Measurements from ENCODE around the gene CGN. TPM values are rescaled to one million over a fixed set of nuclear protein-coding genes. Genes with fewer than 3 reads are reported as not detected.

CGN gene
- total RNA-seq, 2 experiments from 2014 or later: 1.7 to 1.9 TPM

- Mint-ChIP-seq H3K4me1 (ENCODE audit: low read depth) (no peaks in the 10 kb centered on the region), H3K9me3 (no peaks in the 10 kb centered on the region), H3K4me3 (no peak overlapping the region), H3K27ac (no peak overlapping the region), H3K27me3 (no peaks in the 10 kb centered on the region), H3K36me3 (ENCODE audit: low read depth) (no peaks in the 10 kb centered on the region)
- ATAC-seq (no peak), DNase-seq (no peak)
- ChIA-PET POLR2A (no interaction called here), CTCF (no interaction called here)
- TF ChIP-seq CTCF (IDR thresholded peaks at IDR 0.05): no peak
- intact Hi-C loops (cut with micrococcal nuclease): loop anchor here (10.0 kb wide), 1 partner anchor 103 kb away; no protein-coding TSS in a partner anchor
Observed at GRCh38 chr1:151547119-151547899, 36.1 kb downstream of the CGN start.

DNA sequence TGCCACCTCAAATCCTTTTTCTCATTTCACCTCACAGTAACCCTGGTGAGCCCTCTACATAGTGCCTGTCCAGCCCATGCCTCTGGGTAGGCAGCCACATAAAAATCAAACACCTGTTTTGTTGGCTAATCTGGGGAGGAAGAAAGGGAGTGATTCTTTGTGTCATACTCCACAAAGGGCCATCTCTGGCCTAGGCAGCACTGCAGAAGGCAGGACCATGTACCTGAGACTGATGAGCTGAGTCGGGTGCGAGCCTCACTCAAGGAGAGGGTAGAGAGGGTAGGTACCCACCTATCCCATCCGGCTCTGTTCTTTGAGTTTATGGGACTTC, 36.7 kb downstream of the CGN start:
- ATAC-seq (no peak), DNase-seq (no peak)
- Mint-ChIP-seq H3K4me3 (no peak overlapping the region), H3K27ac (no peak overlapping the region), H3K4me1 (ENCODE audit: low read depth) (no peaks in the 10 kb centered on the region), H3K27me3 (no peaks in the 10 kb centered on the region), H3K36me3 (ENCODE audit: low read depth) (no peaks in the 10 kb centered on the region), H3K9me3 (no peaks in the 10 kb centered on the region)
- CTCF ChIA-PET: no interaction called here
- intact Hi-C loops (cut with micrococcal nuclease): loop anchor here (10.0 kb wide), 1 partner anchor 103 kb away; no protein-coding TSS in a partner anchor
- POLR2A ChIA-PET: no interaction called here
- TF ChIP-seq CTCF (IDR thresholded peaks at IDR 0.05): no peak

DNA sequence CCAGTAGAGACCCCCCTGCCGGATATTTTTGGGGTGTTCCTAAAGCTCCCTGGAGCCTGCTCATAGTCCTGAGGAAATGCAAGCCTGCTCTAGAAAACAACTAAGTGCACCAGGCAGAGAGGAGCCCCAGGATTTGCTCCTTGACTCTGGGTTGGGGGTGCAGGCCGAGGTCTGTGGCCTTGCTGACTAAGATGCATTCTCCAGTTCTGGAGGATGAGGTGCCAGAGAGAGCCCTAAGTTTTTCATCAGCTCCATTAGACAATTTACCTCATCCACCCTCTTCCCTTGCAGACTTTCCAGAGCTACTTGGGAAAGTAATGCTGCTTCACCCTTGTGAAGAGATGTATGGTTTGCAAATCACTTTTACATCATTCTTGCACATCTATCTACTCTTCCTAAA, 38.0 kb downstream of the CGN start:
- Mint-ChIP-seq H3K4me1 (ENCODE audit: low read depth) (no peaks in the 10 kb centered on the region), H3K4me3 (no peak overlapping the region), H3K9me3 (no peaks in the 10 kb centered on the region), H3K36me3 (ENCODE audit: low read depth) (no peaks in the 10 kb centered on the region), H3K27ac (no peak overlapping the region), H3K27me3 (no peaks in the 10 kb centered on the region)
- no peak for TF ChIP-seq CTCF (IDR thresholded peaks at IDR 0.05)
- ChIA-PET POLR2A (interaction anchor here (1.2 kb wide), 1 partner anchor 13 kb away, joined by 4 read pairs; no protein-coding TSS in a partner anchor), CTCF (interaction anchor here (0.7 to 1.0 kb wide), 2 partner anchors 12 to 28 kb away, joined by 3 to 4 read pairs; no protein-coding TSS in a partner anchor)
- intact Hi-C loops (cut with micrococcal nuclease): loop anchor here (10.0 kb wide), 1 partner anchor 104 kb away; no protein-coding TSS in a partner anchor
- no peak for ATAC-seq
- DNase-seq: no peak

DNA sequence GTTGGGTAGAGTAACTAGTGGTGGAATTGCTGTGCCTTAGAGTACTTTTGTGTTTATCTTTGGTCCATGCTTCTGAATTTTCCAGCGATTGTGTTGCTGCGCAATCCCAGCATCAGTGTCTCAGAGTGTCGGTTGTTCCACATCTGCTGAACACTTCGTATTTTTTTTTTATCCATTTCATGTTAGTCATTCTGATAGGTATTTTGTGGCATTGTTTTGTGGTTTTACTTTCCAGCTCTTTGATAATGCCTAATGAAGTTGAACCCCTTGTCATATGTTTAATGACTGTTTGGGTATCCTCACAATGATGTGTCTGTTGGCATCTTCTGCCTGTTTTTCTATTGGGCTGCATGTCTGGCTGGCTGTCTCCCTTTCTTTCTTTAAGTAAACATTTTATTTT, 42.5 kb downstream of the CGN start:
- Mint-ChIP-seq H3K4me3 (no peak overlapping the region), H3K27me3 (peaks cover 2% of the 10 kb centered on the region), H3K4me1 (ENCODE audit: low read depth) (peaks cover 3% of the 10 kb centered on the region), H3K27ac (no peak overlapping the region), H3K9me3 (no peaks in the 10 kb centered on the region), H3K36me3 (ENCODE audit: low read depth) (no peaks in the 10 kb centered on the region)
- CTCF ChIA-PET: no interaction called here
- intact Hi-C loops (cut with micrococcal nuclease): no loop called here
- ATAC-seq: no peak
- no peak for TF ChIP-seq CTCF (IDR thresholded peaks at IDR 0.05)
- DNase-seq: no peak
- POLR2A ChIA-PET: no interaction called here

DNA sequence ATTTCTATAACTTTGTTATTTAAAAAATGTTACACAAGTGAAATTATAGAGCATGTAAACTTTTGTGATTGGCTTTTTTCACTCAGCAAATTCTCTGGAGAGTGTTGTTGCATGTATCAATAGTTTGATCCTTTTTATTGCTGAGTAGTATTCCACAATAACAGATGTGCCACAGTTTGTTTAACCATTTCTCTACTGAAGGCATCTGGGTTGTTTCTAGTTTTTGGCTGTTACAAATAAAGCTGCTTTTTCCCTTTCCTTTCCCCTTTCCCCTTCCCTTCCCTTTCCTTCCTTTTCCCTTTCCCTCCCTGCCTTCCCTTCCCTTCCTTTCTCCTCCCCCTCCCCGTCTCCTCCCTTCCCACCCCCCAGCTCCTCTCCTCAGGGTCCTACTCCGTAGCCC, 44.9 kb downstream of the CGN start:
- Mint-ChIP-seq H3K4me3 (no peak overlapping the region), H3K27ac (no peak overlapping the region), H3K4me1 (ENCODE audit: low read depth) (peaks cover 3% of the 10 kb centered on the region), H3K27me3 (peaks cover 2% of the 10 kb centered on the region), H3K36me3 (ENCODE audit: low read depth) (no peaks in the 10 kb centered on the region), H3K9me3 (no peaks in the 10 kb centered on the region)
- TF ChIP-seq CTCF (IDR thresholded peaks at IDR 0.05): no peak
- DNase-seq (no peak), ATAC-seq (no peak)
- ChIA-PET POLR2A (no interaction called here), CTCF (interaction anchor here (0.6 kb wide), 1 partner anchor 253 kb away, joined by 3 read pairs; no protein-coding TSS in a partner anchor)
- intact Hi-C loops (cut with micrococcal nuclease): no loop called here

Data from activated CD8-positive, alpha-beta T cell treated with anti-CD3 and anti-CD28 coated beads for 36 hours (primary cell).